MM.1S (cell line): Measurements from ENCODE around the gene TFAP2E.

ENCODE experiments used
- DNase-seq: peaks from one replicate; pipeline ENCODE4 v3.0.0-alpha.2; 2015
- H2AFZ ChIP-seq: fragments of 300-600 bp; sonication (generic); 2 replicates; pipeline ENCODE4 v1.6.0; 2016; ENCODE audit warnings: antibody characterized with exemption, low read length
- H3F3A ChIP-seq: fragments of 300-600 bp; sonication (generic); 2 replicates; pipeline ENCODE4 v1.6.1; 2016; ENCODE audit warnings: mild to moderate bottlenecking, antibody characterized with exemption, low read length, moderate library complexity, mixed read lengths; ENCODE audit not compliant: insufficient read depth
- H3K27ac ChIP-seq: fragments of 300-600 bp; sonication (generic); 2 replicates; pipeline ENCODE4 v1.5.1; 2016; ENCODE audit warnings: mild to moderate bottlenecking, low read length
- H3K27me3 ChIP-seq: fragments of 300-600 bp; sonication (generic); replicated peaks from 2 replicates; pipeline ENCODE4 v1.6.0; 2016; ENCODE audit warnings: low read length; ENCODE audit not compliant: insufficient read depth
- H3K36me3 ChIP-seq: fragments of 300-600 bp; sonication (generic); replicated peaks from 2 replicates; pipeline ENCODE4 v1.6.1; 2016; ENCODE audit warnings: mild to moderate bottlenecking, low read length, mixed read lengths; ENCODE audit not compliant: insufficient read depth
- H3K4me1 ChIP-seq: fragments of 300-600 bp; sonication (generic); 2 replicates; pipeline ENCODE4 v1.6.1; 2016; ENCODE audit warnings: low read length, mixed read lengths
- H3K4me2 ChIP-seq: fragments of 300-600 bp; sonication (generic); 2 replicates; pipeline ENCODE4 v1.6.0; 2016; ENCODE audit warnings: low read depth, low read length
- H3K4me3 ChIP-seq: fragments of 300-600 bp; sonication (generic); 2 replicates; pipeline ENCODE4 v1.5.1; 2016; ENCODE audit warnings: low read length, mixed read lengths
- H3K79me2 ChIP-seq: fragments of 300-600 bp; sonication (generic); 2 replicates; pipeline ENCODE4 v1.6.1; 2016; ENCODE audit warnings: mixed run types, low read length, mixed read lengths
- H3K9ac ChIP-seq: fragments of 300-600 bp; sonication (generic); 2 replicates; pipeline ENCODE4 v1.6.1; 2016; ENCODE audit warnings: low read length, mixed read lengths
- H3K9me2 ChIP-seq: fragments of 300-600 bp; sonication (generic); replicated peaks from 2 replicates; pipeline ENCODE4 v1.6.1; 2016; ENCODE audit warnings: mild to moderate bottlenecking, low read length, mixed read lengths; ENCODE audit not compliant: insufficient read depth
- H3K9me3 ChIP-seq: fragments of 300-600 bp; sonication (generic); replicated peaks from 2 replicates; pipeline ENCODE4 v1.6.1; 2016; ENCODE audit warnings: mild to moderate bottlenecking, low read length, mixed read lengths; ENCODE audit not compliant: insufficient read depth
- H4K20me1 ChIP-seq: fragments of 300-600 bp; sonication (generic); 2 replicates; pipeline ENCODE4 v1.6.1; 2016; ENCODE audit warnings: mild to moderate bottlenecking, low read length, moderate library complexity, mixed read lengths; ENCODE audit not compliant: insufficient read depth
- EZH2 ChIP-seq: fragments of 300-600 bp; sonication (generic); optimal IDR thresholded peaks from 2 replicates; pipeline ENCODE3; 2017; ENCODE audit warnings: low read depth, mild to moderate bottlenecking, antibody characterized with exemption, low read length, mixed read lengths
- EZH2phosphoT487 ChIP-seq: fragments of 300-600 bp; sonication (generic); IDR thresholded peaks from 2 replicates; pipeline ENCODE4 v1.6.1; 2018; ENCODE audit warnings: antibody characterized with exemption, low read length
- TF ChIP-seq, protein P1 (sequence below): fragments of 300-600 bp; sonication (generic); IDR thresholded peaks from 2 replicates; pipeline ENCODE4 v1.5.1; 2016; ENCODE audit warnings: antibody characterized with exemption, low read length, mixed read lengths

The TFAP2E gene

DNA sequence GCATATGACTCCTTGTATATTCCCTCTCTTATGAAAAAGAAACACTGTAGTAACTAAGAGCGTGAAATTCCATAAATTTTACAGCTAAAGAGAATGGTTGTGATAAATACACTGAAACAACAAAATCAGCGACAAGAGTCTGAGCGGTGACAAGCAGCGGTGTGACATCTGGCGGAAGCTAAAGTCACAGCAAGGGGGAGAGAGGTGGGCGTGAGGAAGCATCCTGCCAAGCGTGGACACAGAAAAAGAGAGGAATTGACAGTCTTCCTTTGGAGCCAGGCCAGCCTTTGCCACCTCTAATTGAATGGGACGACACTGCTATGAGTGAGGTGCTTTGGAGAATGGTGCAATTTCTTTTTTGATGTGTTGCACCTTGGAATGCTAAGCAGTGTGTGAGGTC, 42.3 kb downstream of the TFAP2E start:
- Histone ChIP-seq H3K36me3 (0 out of 2 replicates have a peak, but pooled peaks cover 2% of the 10 kb centered on the region), H3K4me1 (no peaks in the 10 kb centered on the region), H4K20me1 (peaks cover 30% of the 10 kb centered on the region; the same call in 1 of the 2 replicates), H3K9me3 (no peaks in the 10 kb centered on the region), H3K9ac (no peak overlapping the region), H3K4me2 (no peak overlapping the region), H3K9me2 (no peaks in the 10 kb centered on the region), H2AFZ (no peak overlapping the region), H3K4me3 (no peak overlapping the region), H3K79me2 (peaks cover 100% of the 10 kb centered on the region), H3K27ac (no peak overlapping the region), H3K27me3 (no peaks in the 10 kb centered on the region), H3F3A (no peaks in the 10 kb centered on the region)
- no peak for DNase-seq
- TF ChIP-seq EZH2phosphoT487 = no peak
- TF ChIP-seq, protein P1, sequence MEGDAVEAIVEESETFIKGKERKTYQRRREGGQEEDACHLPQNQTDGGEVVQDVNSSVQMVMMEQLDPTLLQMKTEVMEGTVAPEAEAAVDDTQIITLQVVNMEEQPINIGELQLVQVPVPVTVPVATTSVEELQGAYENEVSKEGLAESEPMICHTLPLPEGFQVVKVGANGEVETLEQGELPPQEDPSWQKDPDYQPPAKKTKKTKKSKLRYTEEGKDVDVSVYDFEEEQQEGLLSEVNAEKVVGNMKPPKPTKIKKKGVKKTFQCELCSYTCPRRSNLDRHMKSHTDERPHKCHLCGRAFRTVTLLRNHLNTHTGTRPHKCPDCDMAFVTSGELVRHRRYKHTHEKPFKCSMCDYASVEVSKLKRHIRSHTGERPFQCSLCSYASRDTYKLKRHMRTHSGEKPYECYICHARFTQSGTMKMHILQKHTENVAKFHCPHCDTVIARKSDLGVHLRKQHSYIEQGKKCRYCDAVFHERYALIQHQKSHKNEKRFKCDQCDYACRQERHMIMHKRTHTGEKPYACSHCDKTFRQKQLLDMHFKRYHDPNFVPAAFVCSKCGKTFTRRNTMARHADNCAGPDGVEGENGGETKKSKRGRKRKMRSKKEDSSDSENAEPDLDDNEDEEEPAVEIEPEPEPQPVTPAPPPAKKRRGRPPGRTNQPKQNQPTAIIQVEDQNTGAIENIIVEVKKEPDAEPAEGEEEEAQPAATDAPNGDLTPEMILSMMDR = no peak
- TF ChIP-seq EZH2 = no peak

- TF ChIP-seq EZH2phosphoT487 = no peak
- TF ChIP-seq, protein P1 = no peak
- no peak for TF ChIP-seq EZH2
- peaks cover 17% of the 10 kb centered on the region for H3F3A ChIP-seq
- no peaks in the 10 kb centered on the region for H3K9me3 ChIP-seq
- H3K4me2 ChIP-seq = no peak overlapping the region
- H3K36me3 ChIP-seq = no peaks in the 10 kb centered on the region; the same call in 1 of the 2 replicates
- H4K20me1 ChIP-seq = peaks cover 22% of the 10 kb centered on the region; the same call in 1 of the 2 replicates
- H3K27ac ChIP-seq = no peak overlapping the region
- no peak overlapping the region for H3K4me3 ChIP-seq
- H2AFZ ChIP-seq = no peak overlapping the region
- H3K4me1 ChIP-seq = peaks cover 16% of the 10 kb centered on the region
- DNase-seq = no peak
- no peaks in the 10 kb centered on the region for H3K9me2 ChIP-seq
- H3K9ac ChIP-seq = no peak overlapping the region
- H3K79me2 ChIP-seq = peaks cover 96% of the 10 kb centered on the region
- no peaks in the 10 kb centered on the region for H3K27me3 ChIP-seq
Observed at GRCh38 chr1:35619237-35620121, 46.4 kb downstream of the TFAP2E start.

GRCh38 chr1:35622510-35623178, 49.5 kb downstream of the TFAP2E start:
- Histone ChIP-seq H3K4me1 (peaks cover 16% of the 10 kb centered on the region), H3F3A (peaks cover 17% of the 10 kb centered on the region), H3K9ac (no peak overlapping the region), H3K79me2 (peaks cover 93% of the 10 kb centered on the region), H4K20me1 (peaks cover 13% of the 10 kb centered on the region; the same call in 1 of the 2 replicates), H3K9me3 (no peaks in the 10 kb centered on the region), H3K27ac (peak overlapping the region; percentile 81), H2AFZ (no peak overlapping the region), H3K9me2 (no peaks in the 10 kb centered on the region), H3K4me2 (peak overlapping the region; percentile 61), H3K36me3 (peaks cover 3% of the 10 kb centered on the region; the same call in 1 of the 2 replicates), H3K27me3 (no peaks in the 10 kb centered on the region), H3K4me3 (no peak overlapping the region)
- TF ChIP-seq, protein P1 = no peak
- no peak for TF ChIP-seq EZH2phosphoT487
- no peak for TF ChIP-seq EZH2
- no peak for DNase-seq
